GM19372 (cell line): ENCODE measurements around the gene NAA38.
"Not testable (repeated sequence)": the region's sequence is repeated elsewhere in the genome, so short reads cannot be mapped to it uniquely, and the experiment has no call there.

ENCODE experiments used
- ATAC-seq: cut with Tn5 transposase; IDR thresholded peaks from one replicate; pipeline ENCODE4 v1.9.1; 2021; ENCODE audit warnings: mild to moderate bottlenecking, low read depth, moderate library complexity; ENCODE audit not compliant: unreplicated experiment

Gene NAA38

DNA sequence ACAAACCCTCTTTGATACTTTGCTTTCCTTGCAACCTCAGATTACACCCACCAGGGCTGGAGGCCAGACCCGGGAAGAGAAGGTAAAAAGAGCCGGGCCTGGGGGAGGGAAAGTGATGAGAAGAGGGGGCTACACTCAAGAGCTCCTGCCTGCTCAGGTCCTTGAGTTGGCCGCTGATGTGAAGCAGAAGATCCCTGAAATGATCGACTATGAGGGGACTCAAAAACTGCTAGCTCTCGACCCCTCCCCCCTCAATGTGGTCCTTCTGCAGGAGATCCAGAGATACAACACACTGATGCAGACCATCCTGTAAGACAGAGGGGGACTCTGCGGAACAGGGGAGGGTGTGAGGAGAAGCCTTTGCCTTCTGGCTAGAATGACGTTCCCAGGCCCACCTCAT is 26.1 kb downstream of the NAA38 start:
- no peak for ATAC-seq

DNA sequence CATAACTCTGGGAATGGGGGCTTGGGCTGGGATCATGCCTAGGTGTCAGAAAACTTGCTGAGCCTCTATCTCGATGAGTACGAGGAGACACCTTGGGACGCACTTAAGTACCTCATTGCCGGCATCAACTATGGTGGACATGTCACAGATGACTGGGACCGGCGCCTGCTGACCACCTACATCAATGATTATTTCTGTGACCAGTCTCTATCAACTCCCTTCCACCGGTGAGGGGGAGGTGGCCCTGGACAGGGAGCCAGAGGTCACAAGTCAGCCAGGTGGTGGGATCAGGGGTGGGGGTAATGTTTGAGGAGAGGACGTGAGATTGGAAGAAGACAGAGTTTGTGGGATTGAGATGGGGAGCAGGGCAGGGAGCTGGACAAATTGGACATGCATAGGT is 26.7 kb downstream of the NAA38 start:
- no peak for ATAC-seq

DNA sequence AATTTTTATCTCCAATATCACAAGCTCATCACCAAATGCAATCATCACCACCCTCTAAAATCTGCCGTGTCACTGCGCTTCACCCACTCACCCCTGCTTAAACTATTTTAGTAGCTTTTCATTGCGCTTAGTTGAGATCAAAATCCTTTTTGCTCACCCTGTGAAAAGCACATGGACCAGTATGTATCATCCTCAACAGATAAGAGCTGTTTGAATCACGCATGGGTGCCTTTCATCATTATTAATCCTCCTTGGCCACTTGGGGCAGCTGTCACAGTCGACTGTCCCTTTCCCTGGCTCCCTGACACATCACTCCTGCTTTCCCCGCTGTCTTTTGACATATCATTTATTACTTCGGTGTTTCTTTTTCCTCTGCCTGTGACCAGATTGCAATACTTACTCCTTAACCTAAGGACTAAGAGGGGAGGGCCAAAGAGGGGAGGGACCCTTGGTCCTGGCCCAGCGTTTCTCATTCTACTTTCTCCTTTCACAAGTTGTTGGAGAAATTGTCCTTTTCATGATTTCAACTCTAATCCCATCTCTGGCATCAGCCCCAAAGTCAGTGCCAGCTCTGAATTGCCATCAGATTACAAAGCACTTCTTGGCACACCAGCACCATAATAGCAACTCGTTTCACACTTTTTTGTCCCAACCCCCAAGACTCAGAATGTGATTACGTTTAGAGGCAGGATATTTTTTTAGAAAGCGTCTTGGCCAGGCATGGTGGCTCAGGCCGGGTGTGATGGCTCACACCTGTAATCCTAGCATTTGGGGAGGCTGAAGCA is 32.0 kb downstream of the NAA38 start:
- ATAC-seq, result no peak

DNA sequence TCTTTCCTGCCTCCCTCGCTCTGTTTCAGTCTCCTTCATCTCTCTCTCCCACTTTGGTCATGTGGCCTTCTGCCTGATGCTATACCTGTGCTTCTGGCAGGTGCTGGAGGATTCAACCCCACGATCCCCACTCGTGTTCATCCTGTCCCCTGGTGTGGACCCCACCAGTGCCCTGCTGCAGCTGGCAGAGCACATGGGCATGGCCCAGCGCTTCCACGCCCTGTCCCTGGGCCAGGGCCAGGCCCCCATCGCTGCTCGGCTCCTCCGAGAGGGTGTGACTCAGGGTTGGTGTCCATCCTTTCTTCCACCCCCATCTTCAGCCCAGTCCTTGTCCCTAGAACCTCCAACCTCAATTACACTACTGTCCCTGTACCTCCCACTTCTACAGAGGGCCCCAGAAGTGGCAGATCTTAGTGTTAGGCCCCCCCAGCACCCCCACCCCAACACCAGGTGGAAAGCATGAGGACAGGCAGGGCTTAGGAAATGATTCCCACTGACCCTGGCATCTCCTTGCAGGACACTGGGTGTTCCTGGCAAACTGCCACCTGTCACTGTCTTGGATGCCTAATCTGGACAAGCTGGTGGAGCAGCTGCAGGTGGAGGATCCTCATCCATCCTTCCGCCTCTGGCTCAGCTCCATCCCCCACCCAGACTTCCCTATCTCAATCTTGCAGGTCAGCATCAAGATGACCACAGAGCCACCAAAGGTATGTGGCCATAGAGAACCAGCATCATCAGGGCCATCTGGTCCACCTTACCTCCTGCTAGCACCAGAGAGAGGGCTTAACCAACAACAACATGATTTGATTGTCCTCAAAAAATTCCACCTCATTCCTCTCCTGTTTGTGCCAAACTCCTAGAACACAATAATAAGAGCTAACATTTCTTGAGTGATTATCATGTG is 33.1 kb downstream of the NAA38 start:
- ATAC-seq, result no peak

DNA sequence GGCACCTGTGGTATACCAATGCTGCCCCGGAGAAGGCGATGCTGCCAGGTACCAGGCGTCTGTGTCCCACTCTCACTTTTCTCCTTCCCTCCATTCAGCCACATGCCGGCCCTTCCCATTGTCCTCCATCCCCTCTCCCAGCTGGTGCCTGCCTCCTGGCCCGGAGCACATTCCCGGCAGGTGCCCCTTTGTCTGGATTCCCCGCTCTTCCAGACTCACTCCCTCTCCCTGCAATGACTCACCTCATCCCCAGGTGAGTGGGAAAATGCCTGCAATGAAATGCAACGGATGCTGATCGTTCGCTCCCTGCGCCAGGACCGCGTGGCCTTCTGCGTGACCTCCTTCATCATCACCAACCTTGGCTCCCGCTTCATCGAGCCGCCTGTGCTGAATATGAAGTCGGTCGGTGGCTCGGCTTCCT is 33.8 kb downstream of the NAA38 start:
- ATAC-seq, result no peak

DNA sequence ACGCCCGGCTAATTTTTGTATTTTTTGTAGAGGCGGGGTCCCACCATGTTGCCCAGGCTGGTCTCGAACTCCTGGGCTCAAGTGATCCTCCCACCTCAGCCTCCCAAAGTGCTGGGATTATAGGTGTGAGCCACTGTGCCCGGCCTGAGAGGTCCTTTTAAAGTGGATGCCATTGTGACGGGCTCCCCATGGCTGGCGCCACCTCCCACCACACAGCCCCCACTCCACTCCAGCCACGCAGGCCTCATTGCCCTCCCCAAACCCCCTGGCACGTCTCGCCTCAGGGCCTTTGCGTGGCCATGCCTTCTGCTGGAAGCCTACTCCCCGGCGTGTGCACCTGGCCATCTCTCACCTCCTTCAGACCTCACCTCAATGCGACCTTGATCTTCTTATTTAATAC is 35.2 kb downstream of the NAA38 start:
- no peak for ATAC-seq

DNA sequence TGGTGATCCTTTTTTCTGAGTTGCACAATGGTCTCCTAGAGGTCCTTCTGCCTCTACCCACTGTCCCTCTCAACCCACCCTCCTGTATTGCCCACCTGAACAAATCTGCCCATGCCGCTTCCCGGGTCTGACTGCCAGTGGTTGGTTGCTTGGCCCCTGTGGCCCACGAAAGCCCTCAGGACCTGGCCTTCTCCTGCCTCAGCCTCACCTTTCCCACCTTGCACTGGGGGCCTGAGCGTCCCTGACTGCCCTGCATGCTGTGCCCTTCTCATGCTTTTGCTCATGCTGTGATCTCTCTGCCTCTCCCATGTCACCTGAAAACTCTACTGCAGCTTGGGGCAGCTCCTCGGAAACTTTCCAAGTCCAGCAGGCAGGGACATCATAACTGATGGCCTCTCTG is 37.1 kb downstream of the NAA38 start:
- ATAC-seq, result no peak

DNA sequence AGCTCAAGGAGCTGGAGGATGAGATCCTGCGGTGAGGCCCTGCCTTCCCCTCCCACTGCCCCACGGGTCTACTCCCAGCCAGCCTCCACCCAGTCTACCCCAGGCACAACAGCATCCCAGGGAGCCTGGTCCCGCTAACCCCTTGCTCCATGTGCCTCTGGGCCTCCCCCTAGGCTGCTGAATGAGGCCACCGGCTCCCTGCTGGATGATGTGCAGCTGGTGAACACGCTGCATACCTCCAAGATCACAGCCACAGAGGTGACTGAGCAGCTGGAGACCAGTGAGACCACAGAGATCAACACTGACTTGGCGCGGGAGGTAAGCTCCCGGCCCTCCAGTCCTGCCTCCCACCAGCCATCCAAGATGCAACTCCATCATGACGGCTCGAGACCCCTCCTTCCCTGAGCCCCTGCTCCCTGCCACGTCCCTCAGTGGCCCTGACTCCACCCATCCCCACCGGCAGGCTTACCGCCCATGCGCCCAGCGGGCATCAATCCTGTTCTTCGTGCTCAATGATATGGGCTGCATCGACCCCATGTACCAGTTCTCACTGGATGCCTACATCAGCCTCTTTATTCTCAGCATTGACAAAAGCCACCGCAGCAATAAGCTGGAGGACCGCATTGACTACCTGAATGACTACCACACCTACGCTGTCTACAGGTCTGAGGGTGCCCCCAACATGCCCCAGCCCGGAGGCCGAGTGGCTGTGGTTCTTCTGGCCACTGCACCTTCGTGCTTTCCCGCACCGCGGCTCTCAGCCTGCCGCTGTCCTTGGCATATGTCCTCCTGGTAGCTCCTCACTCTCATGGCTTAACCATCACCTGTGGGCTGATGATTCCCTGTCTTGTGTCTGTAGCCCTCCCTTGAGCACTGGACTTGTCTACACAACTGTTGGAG is 38.4 kb downstream of the NAA38 start:
- ATAC-seq, result no peak

DNA sequence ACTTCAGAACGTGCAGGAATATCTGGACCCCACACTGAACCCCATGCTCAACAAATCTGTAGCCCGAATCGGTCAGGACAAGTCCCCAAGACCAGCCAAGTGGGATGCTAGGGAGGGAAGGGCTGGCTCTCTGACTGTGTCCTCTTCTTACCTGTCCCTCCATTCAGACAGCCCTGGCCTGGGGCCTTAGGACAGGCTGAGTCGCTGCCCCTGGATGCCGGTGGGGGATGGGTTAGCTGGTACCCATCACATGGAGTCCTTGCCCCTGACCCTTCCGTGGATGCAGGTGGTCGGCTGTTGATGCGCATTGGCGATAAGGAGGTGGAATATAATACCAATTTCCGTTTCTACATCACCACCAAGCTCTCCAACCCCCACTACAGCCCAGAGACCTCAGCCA is 39.3 kb downstream of the NAA38 start:
- ATAC-seq, result no peak

DNA sequence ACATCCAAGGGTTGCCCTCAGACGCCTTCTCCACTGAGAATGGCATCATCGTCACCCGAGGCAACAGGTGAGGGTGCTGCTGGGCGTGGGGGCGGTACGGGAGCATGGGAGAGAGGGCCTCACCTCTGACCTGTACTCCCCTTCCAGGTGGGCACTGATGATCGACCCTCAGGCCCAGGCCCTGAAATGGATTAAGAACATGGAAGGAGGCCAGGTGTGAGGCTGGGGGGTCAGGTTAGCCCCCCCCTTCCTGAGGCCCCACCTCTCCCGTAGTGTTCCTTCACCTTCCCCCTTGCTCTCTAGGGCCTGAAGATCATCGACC is 39.8 kb downstream of the NAA38 start:
- ATAC-seq, result no peak

DNA sequence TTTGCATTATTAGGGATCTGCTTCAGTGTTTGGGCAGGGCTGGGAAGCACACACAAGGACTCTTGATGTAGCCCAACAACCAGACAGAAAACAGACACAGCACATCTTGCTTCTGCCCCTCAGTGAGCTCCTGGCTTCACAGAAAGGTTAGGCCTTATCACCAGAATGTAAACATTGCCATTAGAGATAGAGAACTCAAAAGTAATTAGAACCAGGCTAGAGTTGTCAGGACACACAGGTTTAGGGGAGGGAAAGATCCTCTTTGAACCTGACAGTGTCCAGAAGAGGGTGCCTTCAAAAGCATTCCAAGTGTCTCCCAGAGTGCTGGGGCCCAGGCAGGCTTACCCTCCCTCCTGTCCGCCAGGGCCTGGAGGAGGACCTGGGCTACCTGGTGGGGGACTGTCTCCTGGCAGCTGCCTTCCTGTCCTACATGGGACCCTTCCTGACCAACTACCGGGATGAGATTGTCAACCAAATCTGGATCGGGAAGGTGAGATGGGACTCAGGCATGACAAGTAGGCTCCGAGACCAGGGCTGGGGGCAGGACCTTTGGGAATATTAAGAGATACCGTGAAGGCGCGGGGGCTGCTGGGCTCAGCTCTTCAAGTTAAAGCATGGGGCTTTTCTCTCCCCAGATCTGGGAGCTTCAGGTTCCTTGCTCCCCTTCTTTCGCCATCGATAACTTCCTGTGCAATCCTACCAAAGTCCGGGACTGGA is 40.3 kb downstream of the NAA38 start:
- no peak for ATAC-seq

DNA sequence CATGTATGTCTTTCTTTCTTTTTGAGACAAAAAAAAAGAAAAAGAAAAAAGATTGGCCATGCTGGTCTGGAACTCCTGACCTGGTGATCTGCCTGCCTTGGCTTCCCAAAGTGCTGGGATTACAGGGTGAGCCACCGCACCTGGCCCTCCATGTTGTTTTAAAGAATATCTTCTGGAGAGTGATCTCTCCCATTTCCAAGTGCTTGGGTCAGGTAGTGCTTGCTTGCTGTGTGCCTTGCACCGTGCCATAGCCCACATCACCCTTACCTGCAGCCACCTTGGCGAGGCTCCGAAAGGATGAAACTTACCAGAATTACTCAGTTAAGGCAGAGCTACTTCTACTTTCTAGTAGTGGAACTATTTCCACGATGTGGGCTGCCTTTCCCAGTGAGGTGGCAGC is 42.4 kb downstream of the NAA38 start:
- no peak for ATAC-seq

DNA sequence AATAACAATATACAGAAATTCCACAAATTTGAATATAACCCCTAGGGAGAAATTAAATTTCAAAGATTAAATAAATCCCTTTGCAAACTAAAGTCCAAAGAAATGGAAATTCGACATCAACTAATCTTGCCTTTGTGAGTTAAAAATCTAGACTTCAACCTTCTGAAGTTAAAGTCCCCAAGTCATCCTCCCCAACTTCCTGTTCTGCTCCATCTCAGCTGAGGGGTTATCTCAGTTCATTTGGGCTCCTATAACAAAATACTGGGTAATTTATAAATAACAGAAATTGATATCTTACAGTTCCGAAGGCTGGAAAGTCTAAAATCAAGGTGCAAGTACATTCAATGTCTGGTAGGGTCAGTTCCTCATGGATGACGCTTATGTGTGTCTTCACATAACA is 46.1 kb downstream of the NAA38 start:
- ATAC-seq, result no peak

DNA sequence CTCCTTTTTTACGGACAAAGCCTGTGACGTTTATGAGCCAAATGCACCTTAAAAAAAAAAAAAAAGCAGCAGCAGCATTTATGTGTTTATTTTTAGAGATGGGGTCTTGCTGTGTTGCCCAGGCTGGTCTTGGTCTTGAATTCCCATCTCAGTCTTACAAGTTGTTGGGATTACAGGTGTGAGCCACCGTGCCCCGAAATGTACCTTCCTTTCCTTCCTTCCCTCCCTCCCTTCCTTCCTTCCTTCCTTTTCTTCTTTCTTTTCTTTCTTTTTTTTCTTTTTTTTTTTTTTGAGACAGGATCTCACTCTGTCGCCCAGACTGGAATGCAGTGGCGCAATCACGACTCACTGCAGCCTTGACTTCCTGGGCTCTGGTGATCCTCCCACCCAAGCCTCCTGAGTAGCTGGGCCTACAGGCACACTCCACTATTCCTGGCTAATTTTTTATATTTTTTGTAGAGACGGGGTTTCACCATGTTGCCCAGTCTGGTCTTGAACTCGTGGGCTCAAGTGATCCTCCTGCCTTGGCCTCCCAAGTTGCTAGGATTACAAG is 47.5 kb downstream of the NAA38 start:
- not testable (repeated sequence) for ATAC-seq

DNA sequence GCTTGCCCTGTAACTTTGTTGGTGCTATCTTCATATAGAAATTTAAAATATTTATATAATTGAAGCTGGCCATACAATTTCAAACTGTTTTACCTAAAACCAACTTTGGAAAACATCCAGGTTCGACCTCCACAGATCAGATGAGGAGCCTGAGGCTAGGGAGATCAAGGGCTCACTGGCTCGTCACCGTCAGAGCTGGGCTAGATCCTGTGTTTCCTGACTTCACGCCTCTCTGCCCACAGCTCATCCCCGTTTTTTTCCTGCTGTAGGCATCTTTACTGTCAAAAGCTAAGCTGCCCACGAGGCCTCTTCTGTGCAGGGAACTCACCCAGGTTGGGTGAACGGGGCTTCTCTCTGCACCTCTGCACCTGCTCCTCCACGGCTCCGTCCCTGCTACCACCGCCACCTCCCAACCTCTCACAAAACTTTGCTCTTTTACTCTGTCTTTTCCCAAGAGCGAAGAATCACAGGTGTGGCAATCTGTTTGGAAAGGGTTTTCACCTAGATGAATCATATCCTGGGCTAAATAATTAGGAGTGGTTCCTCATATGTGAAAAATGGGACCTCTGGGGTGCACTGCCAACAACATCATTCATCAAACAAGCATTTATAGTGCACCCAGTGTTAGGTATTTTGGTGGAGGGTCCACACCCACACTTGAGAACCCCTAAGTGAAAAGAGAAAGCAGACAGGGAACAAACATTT is 48.1 kb downstream of the NAA38 start:
- ATAC-seq, result no peak

DNA sequence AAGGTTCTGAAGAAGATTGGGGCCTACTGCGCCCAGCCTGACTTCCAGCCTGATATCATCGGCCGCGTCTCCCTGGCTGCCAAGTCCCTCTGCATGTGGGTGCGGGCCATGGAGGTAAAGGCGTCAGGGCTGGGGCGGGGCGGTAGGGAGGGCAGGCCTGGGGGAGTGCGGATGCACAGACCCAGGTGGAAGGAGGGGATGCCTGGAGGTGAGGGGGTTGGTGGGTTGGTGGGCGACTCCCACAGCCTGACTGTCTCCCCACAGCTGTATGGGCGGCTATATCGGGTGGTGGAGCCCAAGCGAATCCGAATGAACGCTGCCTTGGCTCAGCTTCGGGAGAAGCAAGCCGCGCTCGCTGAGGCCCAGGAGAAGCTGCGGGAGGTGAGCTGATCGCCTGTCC is 50.2 kb downstream of the NAA38 start:
- ATAC-seq, result no peak
